Fibroblast of skin of left quadriceps (primary cell): ENCODE results near the gene USB1.

Experiments used
- DNase-seq, 2 experiments: peaks; one replicate each; pipeline ENCODE4 v3.0.0-alpha.2; 2013; ENCODE audit warnings: low read depth in 2 of 2

USB1 gene

GRCh38 chr16:58034774-58035173 lies 33.6 kb downstream of the USB1 start:
- no peak for DNase-seq

- DNase-seq, result no peak
Measured at GRCh38 chr16:58035356-58036170, 34.4 kb downstream of the USB1 start.

- DNase-seq, result no peak
Measured at GRCh38 chr16:58036943-58037342, 35.7 kb downstream of the USB1 start.

- no peak for DNase-seq
Measured at GRCh38 chr16:58037365-58038057, 36.3 kb downstream of the USB1 start.

GRCh38 chr16:58038219-58038641 lies 37.0 kb downstream of the USB1 start:
- no peak for DNase-seq

GRCh38 chr16:58039829-58040495 lies 38.8 kb downstream of the USB1 start:
- no peak for DNase-seq

- DNase-seq, result no peak
Measured at GRCh38 chr16:58040496-58040846, 39.3 kb downstream of the USB1 start.

GRCh38 chr16:58040945-58041627 lies 39.9 kb downstream of the USB1 start:
- no peak for DNase-seq

- no peak for DNase-seq
Measured at GRCh38 chr16:58041628-58041955, 40.4 kb downstream of the USB1 start.

GRCh38 chr16:58042001-58042885 lies 41.0 kb downstream of the USB1 start:
- no peak for DNase-seq

- DNase-seq, result no peak
Measured at GRCh38 chr16:58042886-58043515, 41.8 kb downstream of the USB1 start.

- DNase-seq, result no peak
Measured at GRCh38 chr16:58043571-58044155, 42.5 kb downstream of the USB1 start.

- DNase-seq, result no peak
Measured at GRCh38 chr16:58044266-58045019, 43.2 kb downstream of the USB1 start.

GRCh38 chr16:58045096-58045495 lies 43.9 kb downstream of the USB1 start:
- no peak for DNase-seq

GRCh38 chr16:58046054-58046881 lies 45.1 kb downstream of the USB1 start:
- no peak for DNase-seq

- DNase-seq, result no peak
Measured at GRCh38 chr16:58046936-58047335, 45.7 kb downstream of the USB1 start.

- no peak for DNase-seq
Measured at GRCh38 chr16:58047557-58048348, 46.5 kb downstream of the USB1 start.
